Uterus (tissue), 4 donors: ENCODE measurements around the gene B4GALNT2. TPM values are rescaled to one million over a fixed set of nuclear protein-coding genes. Genes with fewer than 3 reads are reported as not detected.

ENCODE experiments used
- DNase-seq, 2 donors: peaks; one replicate each; pipeline ENCODE4 v3.0.0-alpha.2; 2019 to 2020
- H3K27ac ChIP-seq, 2 donors: fragments of 200-600 bp; sonication (generic); 1 replicate in 1 of 2; 2 replicates in 1 of 2; pipeline ENCODE4 v1.5.1; 2016 to 2018
- H3K27me3 ChIP-seq, 2 donors: fragments of 200-600 bp; sonication (generic); one replicate each; pipeline ENCODE4 v1.5.1; 2018 to 2019; ENCODE audit warnings: control low read depth in 1 of 2
- H3K36me3 ChIP-seq, 2 donors: fragments of 200-600 bp; sonication (generic); one replicate each; pipeline ENCODE4 v1.5.1; 2019; ENCODE audit warnings: control low read depth in 1 of 2
- H3K4me1 ChIP-seq, 2 donors: fragments of 200-600 bp; sonication (generic); one replicate each; pipeline ENCODE4 v1.5.1; 2018 to 2019; ENCODE audit warnings: control low read depth in 1 of 2
- H3K4me3 ChIP-seq, 2 donors: fragments of 200-600 bp; sonication (generic); 1 replicate in 1 of 2; 2 replicates in 1 of 2; pipeline ENCODE4 v1.5.1; 2018 to 2019; ENCODE audit warnings: mild to moderate bottlenecking in 1 of 2
- H3K9me3 ChIP-seq, 2 donors: fragments of 200-600 bp; sonication (generic); one replicate each; pipeline ENCODE4 v1.5.1; 2019; ENCODE audit warnings: control low read depth in 1 of 2
- CTCF ChIP-seq, 4 experiments: fragments of 200-600 bp in 2 of 4; fragments of 450-650 bp in 2 of 4; sonication (generic) in 2 of 4; IDR thresholded peaks; one replicate each; pipeline ENCODE4 v1.5.1; 2016 to 2019; ENCODE audit warnings: antibody characterized with exemption in 4 of 4, mild to moderate bottlenecking in 2 of 4, moderate library complexity in 1 of 4
- POLR2A ChIP-seq, 2 donors: fragments of 450-650 bp; IDR thresholded peaks; one replicate each; pipeline ENCODE4 v1.6.1; 2016; ENCODE audit warnings: antibody characterized with exemption in 2 of 2, mild to moderate bottlenecking in 1 of 2, moderate library complexity in 1 of 2
- intact Hi-C: fragments of 100-400 bp; cut with DNase I; formaldehyde crosslinking; loops from one replicate; pipeline ENCODE4 v1.15.1; 2023; ENCODE audit warnings: low total_unique reads
- total RNA-seq, 4 donors: library from RNA; depleted of rRNA in 3 of 4; stranded (reverse); fragments of >200 nt in 3 of 4; gene quantifications; one replicate each; pipeline versions ENCODE4 v1.1.0 to v1.2.4, GENCODE V29; 2014 to 2023
- donor health status: DM: yes; HTN: yes; CAD: no.

Gene B4GALNT2
- total RNA-seq, 4 donors from 2014 or later = under 0.01 to 0.18 (median 0.07) TPM; not detected in 1

DNA sequence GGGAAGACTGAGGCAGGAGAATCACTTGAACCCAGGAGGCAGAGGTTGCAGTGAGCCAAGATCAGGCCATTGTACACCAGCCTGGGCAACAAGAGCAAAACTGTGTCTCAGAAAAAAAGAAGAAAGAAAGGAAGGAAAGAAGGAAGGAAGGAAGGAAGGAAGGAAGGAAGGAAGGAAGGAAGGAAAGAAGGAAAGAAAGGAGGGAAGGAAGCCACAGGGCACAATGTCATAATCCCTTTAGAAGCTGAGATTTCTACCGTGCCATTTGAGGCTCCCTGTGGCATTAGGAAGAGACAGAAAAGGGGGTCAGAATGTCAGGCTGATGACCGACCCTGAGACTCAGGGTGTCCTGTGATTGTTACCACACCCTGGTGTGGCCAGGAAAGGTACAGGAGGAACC, 71.2 kb downstream of the B4GALNT2 start:
- no peak overlapping the region for H3K27ac ChIP-seq
- H3K36me3 ChIP-seq = no peaks in the 10 kb centered on the region
- no peak for DNase-seq
- no peaks in the 10 kb centered on the region for H3K27me3 ChIP-seq
- no peaks in the 10 kb centered on the region for H3K9me3 ChIP-seq
- H3K4me1 ChIP-seq = no peaks in the 10 kb centered on the region
- intact Hi-C loops = no loop called here
- H3K4me3 ChIP-seq = no peak overlapping the region
- TF ChIP-seq CTCF (IDR thresholded peaks at IDR 0.05) (no peak), POLR2A (IDR thresholded peaks at IDR 0.05) (no peak)

GRCh38 chr17:49204516-49204915, 71.9 kb downstream of the B4GALNT2 start:
- Histone ChIP-seq H3K9me3 (no peaks in the 10 kb centered on the region), H3K4me1 (no peaks in the 10 kb centered on the region), H3K27ac (no peak overlapping the region), H3K36me3 (no peaks in the 10 kb centered on the region), H3K4me3 (no peak overlapping the region), H3K27me3 (no peaks in the 10 kb centered on the region)
- TF ChIP-seq CTCF (IDR thresholded peaks at IDR 0.05) (no peak), POLR2A (IDR thresholded peaks at IDR 0.05) (no peak)
- intact Hi-C loops = no loop called here
- DNase-seq = no peak

- Histone ChIP-seq H3K27ac (peak overlapping the region in 1 of 2 donors; percentile 77), H3K4me3 (no peak overlapping the region), H3K27me3 (no peaks in the 10 kb centered on the region), H3K9me3 (no peaks in the 10 kb centered on the region), H3K36me3 (no peaks in the 10 kb centered on the region), H3K4me1 (no peaks in the 10 kb centered on the region)
- no peak for TF ChIP-seq POLR2A (IDR thresholded peaks at IDR 0.05)
- TF ChIP-seq CTCF (IDR thresholded peaks at IDR 0.05) = no peak
- DNase-seq = no peak
- intact Hi-C loops = no loop called here
Measured at GRCh38 chr17:49209061-49209571, 76.5 kb downstream of the B4GALNT2 start.

DNA sequence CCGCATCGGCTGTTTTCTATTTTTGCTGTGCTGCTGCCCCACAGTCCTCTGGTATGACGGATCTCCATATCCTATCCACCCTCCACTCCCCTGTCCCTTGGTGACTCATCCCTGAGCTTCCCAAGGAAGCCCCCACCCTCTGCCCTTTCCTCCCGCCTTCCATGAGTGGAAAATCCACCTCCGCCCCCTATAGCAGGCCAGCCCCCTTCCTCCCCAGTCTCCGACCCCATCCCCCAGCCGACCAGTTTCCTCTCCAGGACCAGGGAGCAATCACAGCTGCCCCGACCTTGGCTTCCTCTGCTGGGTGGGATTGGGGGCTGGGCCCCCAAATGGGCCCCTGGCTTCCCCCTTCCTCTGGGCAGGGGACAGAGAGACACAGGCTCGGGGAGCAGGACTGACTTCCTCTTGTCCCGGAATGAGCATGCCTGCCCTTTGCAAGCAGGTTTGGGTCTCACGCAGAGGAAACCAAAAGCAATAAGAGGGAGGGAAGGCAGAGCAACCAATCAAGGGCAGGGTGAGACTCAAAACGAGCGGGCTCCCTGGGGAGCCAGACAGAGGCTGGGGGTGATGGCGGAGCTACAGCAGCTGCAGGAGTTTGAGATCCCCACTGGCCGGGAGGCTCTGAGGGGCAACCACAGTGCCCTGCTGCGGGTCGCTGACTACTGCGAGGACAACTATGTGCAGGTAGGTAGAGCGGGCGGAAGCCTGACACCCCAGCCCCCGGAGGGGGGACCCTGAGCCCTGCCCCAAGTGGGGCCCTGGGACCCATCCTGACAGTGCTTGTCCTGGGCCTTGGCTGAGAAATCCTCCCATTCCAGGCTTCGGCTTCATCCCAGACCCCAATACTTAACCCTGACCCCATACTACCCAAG, 77.8 kb downstream of the B4GALNT2 start, which contains the start of the genes ABI3 and GNGT2:
TSS of gene ABI3 (plus strand) at position 550 of the 872 bp plus-strand sequence. CDS start at position 568, 18 bp downstream.
TSS of gene GNGT2 (minus strand) at position 417 of the 872 bp plus-strand sequence. CDS start 3,152 bp downstream, outside the sequence.
- DNase-seq = peak in 1 of 2 donors; percentile 35
- no peaks in the 10 kb centered on the region for H3K27me3 ChIP-seq
- intact Hi-C loops = no loop called here
- peak within 1 kb of the TSS; percentile 18 to 20 for H3K4me3 ChIP-seq
- H3K27ac ChIP-seq = peak within 1 kb of the TSS; percentile 24 to 77
- no peaks in the 10 kb centered on the region for H3K9me3 ChIP-seq
- H3K4me1 ChIP-seq = no peaks in the 10 kb centered on the region
- H3K36me3 ChIP-seq = no peaks in the 10 kb centered on the region
- TF ChIP-seq CTCF (IDR thresholded peaks at IDR 0.05) = no peak
- TF ChIP-seq POLR2A (IDR thresholded peaks at IDR 0.05) = peak in 1 of 2 donors; percentile 29

- no peak overlapping the region for H3K4me3 ChIP-seq
- no peak for DNase-seq
- no peaks in the 10 kb centered on the region for H3K36me3 ChIP-seq
- TF ChIP-seq CTCF (IDR thresholded peaks at IDR 0.05) = no peak
- TF ChIP-seq POLR2A (IDR thresholded peaks at IDR 0.05) = no peak
- H3K9me3 ChIP-seq = no peaks in the 10 kb centered on the region
- intact Hi-C loops = no loop called here
- no peaks in the 10 kb centered on the region for H3K27me3 ChIP-seq
- H3K4me1 ChIP-seq = peaks cover 0 to 4% of the 10 kb centered on the region in 2 donors
- H3K27ac ChIP-seq = no peak overlapping the region
Measured at GRCh38 chr17:49213399-49213798, 80.8 kb downstream of the B4GALNT2 start.
